Activated CD4-positive, alpha-beta T cell treated with anti-CD3 and anti-CD28 coated beads, Interleukin-2, Interleukin-4, amounts not matched to agents 100 ng/mL and 50 ng/mL, durations not matched to agents 16 hours and 8 hours (primary cell): ENCODE data around the gene LETM1.
"Not testable (repeated sequence)": the region's sequence is repeated elsewhere in the genome, so short reads cannot be mapped to it uniquely, and the experiment has no call there.

Experiments used
- DNase-seq: peaks from one replicate; pipeline ENCODE4 v3.0.0-alpha.2; 2020; ENCODE audit warnings: low spot score

Gene LETM1

GRCh38 chr4:1851575-1852410 is 4.2 kb downstream of the LETM1 start:
- no peak for DNase-seq

GRCh38 chr4:1851160-1851559 is 4.8 kb downstream of the LETM1 start:
- no peak for DNase-seq

- DNase-seq: no peak
Observed at GRCh38 chr4:1850276-1850675, 5.7 kb downstream of the LETM1 start.

DNA sequence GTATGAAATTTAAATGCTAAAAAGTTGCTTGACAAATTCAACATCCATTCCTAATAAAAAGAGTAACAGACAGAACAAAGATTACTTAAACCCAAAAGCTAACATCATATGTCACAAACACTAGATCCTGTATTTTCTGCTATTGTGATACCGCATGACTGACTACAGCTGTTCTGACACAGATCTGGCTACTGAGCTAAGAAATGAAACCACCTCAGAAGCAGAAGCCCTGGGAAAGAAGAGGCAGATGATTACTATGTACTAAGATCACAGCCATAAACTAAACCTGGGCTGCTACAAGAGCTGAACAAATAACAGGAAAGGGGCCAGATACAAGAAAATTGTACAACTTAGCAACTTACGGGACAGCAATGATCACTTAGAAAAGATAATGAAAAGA is 9.4 kb downstream of the LETM1 start:
- no peak for DNase-seq

- DNase-seq: not testable (repeated sequence)
Observed at GRCh38 chr4:1844618-1845017, 11.3 kb downstream of the LETM1 start.

GRCh38 chr4:1843852-1844251 is 12.1 kb downstream of the LETM1 start:
- no peak for DNase-seq

DNA sequence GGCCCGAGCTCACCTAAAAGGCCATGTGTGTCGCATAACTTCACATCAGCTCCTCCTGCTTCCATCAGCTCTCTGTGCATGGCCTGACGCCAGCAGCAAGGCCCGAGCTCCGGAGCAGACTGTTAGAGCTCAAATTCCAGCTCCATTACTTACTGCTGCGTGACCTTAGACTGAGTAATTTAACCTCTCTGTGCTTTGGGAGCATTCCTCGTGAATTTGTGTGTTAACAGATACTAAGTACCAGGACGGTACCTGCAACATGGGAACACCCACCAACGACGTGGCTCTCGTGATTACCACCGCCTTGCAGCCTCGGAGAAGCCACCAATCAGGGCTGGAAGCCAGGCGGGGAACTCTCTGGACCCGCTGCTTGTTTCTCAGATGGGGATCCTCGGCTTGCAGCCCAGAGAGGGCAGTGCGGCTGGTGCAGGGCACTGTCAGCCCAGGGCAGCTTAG is 12.9 kb downstream of the LETM1 start:
- DNase-seq: no peak

- DNase-seq: no peak
Observed at GRCh38 chr4:1842339-1842895, 13.5 kb downstream of the LETM1 start.

DNA sequence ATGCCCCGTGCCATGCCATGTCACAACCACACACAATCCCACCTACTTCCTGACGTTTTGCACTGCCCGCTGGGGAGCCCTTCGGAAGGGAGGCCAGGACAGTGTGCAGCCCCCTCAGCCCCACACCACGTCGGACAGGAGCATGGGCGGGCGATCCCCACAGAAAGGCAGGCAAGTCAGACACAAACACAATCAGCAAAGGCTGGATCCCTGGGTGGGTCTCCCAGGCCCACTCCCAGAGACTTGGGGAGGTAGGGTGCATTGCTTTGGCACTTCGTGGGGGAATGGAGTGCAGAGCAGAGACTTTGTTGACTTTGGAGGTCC is 14.1 kb downstream of the LETM1 start:
- no peak for DNase-seq

GRCh38 chr4:1841201-1841886 is 14.6 kb downstream of the LETM1 start:
- DNase-seq: no peak

- no peak for DNase-seq
Observed at GRCh38 chr4:1839282-1839681, 16.7 kb downstream of the LETM1 start.

- DNase-seq: no peak
Observed at GRCh38 chr4:1837069-1837468, 18.9 kb downstream of the LETM1 start.

- DNase-seq: no peak
Observed at GRCh38 chr4:1836650-1837049, 19.3 kb downstream of the LETM1 start.

GRCh38 chr4:1835836-1836235 is 20.1 kb downstream of the LETM1 start:
- not testable (repeated sequence) for DNase-seq

DNA sequence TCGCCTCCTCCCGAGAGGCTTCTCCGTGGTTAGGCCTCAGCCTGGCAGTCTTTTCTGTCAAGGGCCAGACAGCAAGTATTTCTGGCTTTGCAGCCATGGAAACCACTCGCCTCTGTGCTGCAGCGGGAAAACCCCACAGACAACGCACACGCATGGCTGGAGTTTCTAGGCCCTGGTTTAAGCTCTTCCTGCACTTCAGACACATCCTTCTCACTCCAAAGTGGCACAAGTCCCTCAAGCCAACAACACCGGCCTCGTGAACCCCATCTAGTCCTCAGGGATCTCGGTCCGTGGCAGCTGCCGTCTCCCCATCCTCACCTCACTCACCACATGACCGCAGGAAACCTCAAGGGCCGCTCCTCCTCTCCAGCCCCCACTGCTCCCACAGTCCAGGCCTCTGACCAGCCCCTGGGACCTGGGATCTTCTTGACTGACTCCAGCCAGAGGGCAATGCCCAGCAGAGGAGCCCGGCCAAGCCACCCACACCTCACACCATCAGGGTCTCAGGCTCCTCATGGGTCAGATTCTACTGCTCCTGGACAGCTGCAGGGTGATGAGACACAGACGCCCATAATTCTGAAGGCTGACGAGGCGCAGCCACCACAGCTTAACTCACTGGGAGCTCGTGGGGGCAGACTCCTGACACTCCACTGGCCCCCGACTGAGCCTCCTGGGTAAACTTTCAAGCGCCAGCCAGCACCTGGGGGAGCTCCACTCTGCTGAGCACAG is 21.7 kb downstream of the LETM1 start:
- DNase-seq: no peak

GRCh38 chr4:1833307-1834046 is 22.5 kb downstream of the LETM1 start:
- DNase-seq: no peak

DNA sequence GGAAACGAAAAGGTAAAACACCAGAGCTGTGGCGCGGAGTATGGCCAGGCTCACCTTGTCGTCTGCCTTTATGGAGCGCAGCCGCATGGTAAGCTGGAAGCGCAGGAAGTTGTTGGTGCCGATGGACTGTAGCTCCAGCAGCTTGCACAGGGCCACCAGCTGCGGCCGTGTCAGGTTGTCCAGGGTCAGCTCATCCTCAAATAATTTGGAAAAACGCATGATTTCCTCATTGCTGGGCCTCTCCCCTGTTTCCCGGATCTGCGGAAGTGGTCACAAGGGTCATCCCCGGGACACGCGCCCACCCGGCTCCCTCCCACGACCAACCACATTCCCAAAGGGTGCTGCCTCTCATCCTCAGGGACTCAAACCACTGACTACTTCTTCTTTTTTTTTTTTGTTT is 23.3 kb downstream of the LETM1 start:
- DNase-seq: no peak

DNA sequence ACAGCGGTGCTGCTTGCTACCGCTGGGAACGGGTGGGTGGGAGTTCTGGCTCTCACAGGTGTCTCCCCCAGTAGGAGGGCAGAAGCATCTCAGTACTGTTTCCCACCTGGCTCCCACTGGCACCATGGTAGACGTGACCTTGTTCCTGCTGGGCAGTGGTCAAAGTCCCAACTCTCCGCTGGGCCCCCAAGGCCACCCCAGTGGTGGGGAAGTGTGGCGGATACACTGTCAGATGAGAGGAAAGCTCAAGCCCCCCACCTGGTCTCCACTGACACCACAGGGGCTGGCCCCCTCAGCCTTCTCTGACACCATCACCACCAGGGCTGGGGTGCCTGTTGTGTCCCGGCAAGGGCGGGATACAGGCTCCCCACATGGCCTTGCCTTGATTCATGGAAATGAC is 24.6 kb downstream of the LETM1 start:
- DNase-seq: no peak

GRCh38 chr4:1830642-1831228 is 25.2 kb downstream of the LETM1 start:
- no peak for DNase-seq

DNA sequence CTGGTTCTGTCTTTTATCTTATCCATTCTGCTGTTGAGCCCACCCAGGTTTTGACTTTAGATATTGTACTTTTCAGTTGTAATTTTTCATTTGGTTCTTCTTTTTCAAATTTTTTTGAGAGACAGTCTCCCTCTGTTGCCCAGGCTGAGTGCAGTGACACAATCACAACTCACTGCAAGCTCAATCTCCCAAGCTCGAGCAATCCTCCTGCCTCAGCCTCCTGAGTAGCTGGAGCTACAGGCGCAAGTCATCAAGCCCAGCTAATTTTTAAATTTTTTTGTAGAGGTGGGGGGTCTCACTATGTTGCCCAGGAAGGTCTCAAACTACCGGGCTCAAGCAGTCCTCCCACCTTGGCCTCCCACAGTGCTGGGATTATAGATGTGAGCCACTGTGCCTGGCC is 25.7 kb downstream of the LETM1 start:
- DNase-seq: no peak

DNA sequence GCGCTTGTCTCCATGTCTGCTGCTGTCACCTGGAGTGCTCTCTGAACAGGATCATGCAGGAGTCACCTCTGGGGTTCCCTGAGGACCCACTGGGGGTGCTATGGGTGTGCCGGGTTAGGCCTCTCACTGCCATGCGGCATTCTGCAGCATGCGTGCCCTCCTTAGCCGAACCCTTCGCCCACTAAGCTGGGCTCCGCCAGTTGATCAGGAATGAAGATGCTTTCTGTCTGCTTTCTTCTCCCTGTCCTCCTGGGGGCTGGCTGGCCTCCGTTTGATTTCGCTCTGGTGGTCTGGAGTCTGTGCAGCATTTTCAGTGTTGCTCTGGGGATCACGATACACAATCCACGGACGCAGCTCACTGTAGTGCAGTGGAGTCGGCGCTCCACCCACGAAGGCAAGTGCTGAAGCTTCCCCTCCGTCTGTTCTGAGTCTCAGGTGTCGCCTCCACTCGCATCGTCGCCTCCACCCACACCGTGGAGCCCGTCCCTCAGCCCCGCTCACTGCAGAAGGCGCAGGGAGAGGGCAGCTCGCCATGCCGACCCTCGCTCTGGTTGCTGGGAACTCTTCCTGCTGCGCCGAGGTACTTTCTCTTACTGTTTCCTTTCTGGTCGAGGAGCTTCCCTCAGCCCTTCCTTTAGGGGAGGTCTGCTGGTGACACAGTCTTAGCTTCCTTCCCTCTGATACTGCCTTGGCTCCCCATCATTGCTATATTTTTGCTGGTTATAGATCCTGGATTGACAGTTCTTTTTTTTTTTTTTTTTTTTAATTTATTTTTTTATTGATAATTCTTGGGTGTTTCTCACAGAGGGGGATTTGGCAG is 29.2 kb downstream of the LETM1 start:
- no peak for DNase-seq
